Measurements from ENCODE around the gene OPN1MW.
"Not testable (repeated sequence)": the region's sequence is repeated elsewhere in the genome, so short reads cannot be mapped to it uniquely, and the experiment has no call there.

Gene OPN1MW

GRCh38 chrX:154211499-154211898, 29.1 kb downstream of the OPN1MW start:
- not testable (repeated sequence) for DNase-seq

GRCh38 chrX:154219456-154219855, 37.1 kb downstream of the OPN1MW start, which contains the start of gene OPN1MW2:
Gene OPN1MW2, plus strand, starts transcription at chrX:154219756. Its CDS starts 60 bp downstream, at chrX:154219816.
- DNase-seq: not testable (repeated sequence)

- not testable (repeated sequence) for DNase-seq
These were observed 42.9 kb downstream of the OPN1MW start for GRCh38 chrX:154225292-154225691.

- not testable (repeated sequence) for DNase-seq
These were observed 44.3 kb downstream of the OPN1MW start for GRCh38 chrX:154226706-154227105.

- not testable (repeated sequence) for DNase-seq
These were observed 49.0 kb downstream of the OPN1MW start for GRCh38 chrX:154231443-154231842.

- DNase-seq: not testable (repeated sequence)
These were observed 51.2 kb downstream of the OPN1MW start for GRCh38 chrX:154233620-154234019.

- not testable (repeated sequence) for DNase-seq
These were observed 56.7 kb downstream of the OPN1MW start for GRCh38 chrX:154238939-154239559.

- not testable (repeated sequence) for DNase-seq
These were observed 57.6 kb downstream of the OPN1MW start for GRCh38 chrX:154239982-154240503.

Measured in activated naive CD4-positive, alpha-beta T cell treated with Interleukin-2 at 50 U/mL for 16 hours (primary cell).